ENCODE measurements around the gene TARBP1. TPM values are rescaled to one million over a fixed set of nuclear protein-coding genes. Genes with fewer than 3 reads are reported as not detected.

The TARBP1 gene
- total and polyA plus RNA-seq, 5 experiments from 2014 or later = 12.8 to 61.1 (median 15.6) TPM

DNA sequence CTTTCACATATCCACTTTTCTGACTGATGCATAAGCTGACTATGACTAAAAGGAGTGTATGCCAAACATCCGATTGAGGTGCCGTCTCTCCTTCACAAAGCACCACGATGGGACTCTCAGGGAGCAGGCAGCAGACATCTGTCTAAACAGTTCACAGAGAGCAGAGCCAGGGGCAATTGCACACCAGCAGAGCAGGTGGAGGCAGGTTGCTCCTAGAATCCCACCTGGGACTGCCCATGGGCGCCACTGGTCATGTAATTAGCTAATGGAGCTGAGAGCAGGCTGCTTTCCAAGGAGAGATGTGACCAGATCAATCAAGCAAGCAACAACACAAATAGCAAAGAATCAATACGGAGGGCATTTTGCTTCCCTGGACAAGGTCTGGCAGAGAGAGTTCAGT lies 136.2 kb downstream of the TARBP1 start:
- Mint-ChIP-seq H3K27me3 (peaks cover 0 to 3% (median 0%) of the 10 kb centered on the region in 5 donors), H3K27ac (peak overlapping the region in 1 of 10 donors; percentile 49), H3K4me1 (no peaks in the 10 kb centered on the region), H3K9me3 (peaks cover 0 to 19% (median 10%) of the 10 kb centered on the region in 9 donors), H3K36me3 (peaks cover 0 to 9% (median 4%) of the 10 kb centered on the region in 3 donors), H3K4me3 (no peak overlapping the region)
- no peak for ATAC-seq
- DNase-seq = no peak
- POLR2A ChIA-PET = no interaction called here

Other genes with a start within 250 kb of the TARBP1 start
- 10 to 100 TPM; 16.1 to 22.1 TPM for gene COA6, start 105.7 kb downstream of the TARBP1 start, total RNA-seq
- gene COA6, start 105.7 kb downstream of the TARBP1 start, polyA plus RNA-seq = 10 to 100 TPM; 29.1 to 32.6 (median 32.0) TPM
- 100 to 1,000 TPM; 165 to 183 TPM for gene IRF2BP2, start 131.0 kb upstream of the TARBP1 start, total RNA-seq
- gene IRF2BP2, start 131.0 kb upstream of the TARBP1 start, polyA plus RNA-seq = 10 to 100 TPM; 25.8 to 51.0 (median 30.4) TPM

Measured in naive thymus-derived CD8-positive, alpha-beta T cell (primary cell).